Heart right ventricle (tissue), 16 donors: ENCODE data around the gene SRPX. TPM values are rescaled to one million over a fixed set of nuclear protein-coding genes. Genes with fewer than 3 reads are reported as not detected.

ENCODE experiments used
- ATAC-seq, 8 donors: fragments of 200-7000 bp; cut with Tn5 transposase; one replicate each; pipeline ENCODE4 v1.9.1; 2020; ENCODE audit warnings: mild to moderate bottlenecking in 8 of 8, moderate library complexity in 8 of 8, moderate number of reproducible peaks in 1 of 8
- DNase-seq, 2 donors: peaks; one replicate each; pipeline ENCODE4 v3.0.0-alpha.2; 2020
- H3K27ac ChIP-seq, 10 donors: fragments of 200-600 bp; sonication (generic) in 2 of 10; one replicate each; pipeline versions ENCODE4 v1.5.0 to v1.8.0; 2020 to 2022; ENCODE audit warnings: mild to moderate bottlenecking in 3 of 10
- H3K27me3 ChIP-seq, 7 donors: fragments of 200-600 bp; one replicate each; pipeline ENCODE4 v1.8.0; 2021 to 2022; ENCODE audit warnings: mild to moderate bottlenecking in 2 of 7
- H3K36me3 ChIP-seq, 9 donors: fragments of 200-600 bp; sonication (generic) in 1 of 9; one replicate each; pipeline versions ENCODE4 v1.5.0 to v1.8.0; 2020 to 2022; ENCODE audit warnings: mild to moderate bottlenecking in 2 of 9
- H3K4me1 ChIP-seq, 9 donors: fragments of 200-600 bp; sonication (generic) in 1 of 9; one replicate each; pipeline versions ENCODE4 v1.5.0 to v1.8.0; 2020 to 2022; ENCODE audit warnings: mild to moderate bottlenecking in 4 of 9
- H3K4me3 ChIP-seq, 10 donors: fragments of 200-600 bp; sonication (generic) in 2 of 10; one replicate each; pipeline versions ENCODE4 v1.5.0 to v1.8.0; 2020 to 2022; ENCODE audit warnings: mild to moderate bottlenecking in 7 of 10, moderate library complexity in 2 of 10
- H3K9me3 ChIP-seq, 11 donors: fragments of 200-600 bp in 10 of 11; sonication (generic) in 2 of 11; one replicate each; pipeline versions ENCODE4 v1.5.0 to v1.8.0; 2013 to 2022; ENCODE audit warnings: mild to moderate bottlenecking in 2 of 11, control low read depth in 1 of 11, moderate library complexity in 1 of 11
- CTCF ChIP-seq, 9 donors: fragments of 200-600 bp; sonication (generic) in 2 of 9; IDR thresholded peaks; one replicate each; pipeline versions ENCODE4 v1.5.0 to v1.8.0; 2021 to 2022; ENCODE audit warnings: antibody characterized with exemption in 9 of 9, mild to moderate bottlenecking in 5 of 9, moderate library complexity in 1 of 9
- WGBS, 2 donors: extraction: QIAGEN DNeasy Blood & Tissue Kit; methylation state at CpG; one replicate each; pipeline ENCODE4 v1.1.7; 2013; ENCODE audit warnings: inconsistent platforms in 1 of 2; 5-methylcytosine and 5-hydroxymethylcytosine counted together
- intact Hi-C, 10 donors: fragments of 100-400 bp; cut with DNase I; formaldehyde crosslinking; loops; one replicate each; pipeline versions ENCODE4 v1.11.1 to v1.14.2; 2022
- polyA plus RNA-seq, 2 donors: library from polyadenylated mRNA; stranded (reverse); fragments of 200-250 nt; gene quantifications; one replicate each; pipeline ENCODE4 v1.2.3, GENCODE V29; 2013
- total RNA-seq, 10 donors: library from RNA; stranded (reverse); fragmentation: NEBNext Ultra II Directional in 3 of 10; extraction: Animal tissue kit (Norgen Biotek cat#: 25700) in 3 of 10; gene quantifications; one replicate each; pipeline versions ENCODE4 v1.2.1 to v1.2.4, GENCODE V29; 2021 to 2023
- donor health status: Arrhythmogenic right ventricular cardiomyopathy.
- donor health status: ischemic (EF 13 %, LVEDD 7.1; RV severe dilation, severe dysfunction).
- donor health status: healthy with polysubstance abuse.
- donor health status: DM: no; HTN: yes; CAD: no.
- donor health status: DM: no; HTN: no; CAD: no.
- donor health status: ischemic (EF 25% LVEDD 6.9; RV normal size, moderate dysfunction).
- donor health status: ischemic (EF 25% LVEDD 5.7; RV mildly dilated, moderate dysfunction).
- donor health status: healthy.
- donor health status: DM: yes; HTN: yes; CAD: no.
- donor health status: Ischemic cardiomyopathy.
- donor health status: ischemic (EF 35%, LVEDD 5.7; RV mildly dilated, moderate dysfunction).
- donor health status: nonischemic (EF 11% LVEDD 7.7; RV severe dilation, severe dysfunction).
- donor health status: DM: yes; HTN: yes; CAD: no.
- donor health status: PGD.
- donor health status: ischemic (EF 29% LVEDD 5.4; RV normal size, mild dysfunction).
- donor health status: nonischemic (EF 23%, LVEDD 6.1; RV moderate dilation, normal function).

Gene SRPX
- total and polyA plus RNA-seq, 12 donors, result 34.8 to 204 (median 49.8) TPM

- intact Hi-C loops, result no loop called here
- H3K4me1 ChIP-seq, result peaks cover 0 to 7% (median 0%) of the 10 kb centered on the region in 9 donors
- WGBS, 2 donors, result 25 to 38% methylated on average over 1 of the region's 1 CpG
- no peak overlapping the region for H3K27ac ChIP-seq
- no peaks in the 10 kb centered on the region for H3K9me3 ChIP-seq
- TF ChIP-seq CTCF (IDR thresholded peaks at IDR 0.05), result no peak
- H3K27me3 ChIP-seq, result peaks cover 0 to 60% (median 0%) of the 10 kb centered on the region in 7 donors
- no peak overlapping the region for H3K4me3 ChIP-seq
- DNase-seq (no peak), ATAC-seq (peak in 2 of 8 donors; percentile 71 to 83)
- H3K36me3 ChIP-seq, result no peaks in the 10 kb centered on the region
These were observed 78.1 kb downstream of the SRPX start for GRCh38 chrX:38142610-38143009.

- peaks cover 0 to 7% (median 0%) of the 10 kb centered on the region in 9 donors for H3K4me1 ChIP-seq
- peaks cover 0 to 60% (median 0%) of the 10 kb centered on the region in 7 donors for H3K27me3 ChIP-seq
- H3K9me3 ChIP-seq, result no peaks in the 10 kb centered on the region
- intact Hi-C loops, result no loop called here
- ATAC-seq (no peak), DNase-seq (no peak)
- no peaks in the 10 kb centered on the region for H3K36me3 ChIP-seq
- no peak overlapping the region for H3K27ac ChIP-seq
- H3K4me3 ChIP-seq, result no peak overlapping the region
- 88 to 92% methylated on average over 2 of the region's 2 CpGs for WGBS, 2 donors
- TF ChIP-seq CTCF (IDR thresholded peaks at IDR 0.05), result no peak
These were observed 81.8 kb downstream of the SRPX start for GRCh38 chrX:38138900-38139299.

- no peak for TF ChIP-seq CTCF (IDR thresholded peaks at IDR 0.05)
- no peak for ATAC-seq
- intact Hi-C loops, result no loop called here
- Histone ChIP-seq H3K27ac (no peak overlapping the region), H3K4me1 (peaks cover 0 to 7% (median 0%) of the 10 kb centered on the region in 9 donors), H3K27me3 (peaks cover 0 to 61% (median 0%) of the 10 kb centered on the region in 7 donors), H3K4me3 (no peak overlapping the region), H3K9me3 (no peaks in the 10 kb centered on the region), H3K36me3 (no peaks in the 10 kb centered on the region)
- DNase-seq, result no peak
- 71 to 78% methylated on average over 2 of the region's 2 CpGs for WGBS, 2 donors
These were observed 82.3 kb downstream of the SRPX start for GRCh38 chrX:38138157-38138891.

GRCh38 chrX:38129366-38129765, 91.3 kb downstream of the SRPX start:
- ATAC-seq, result no peak
- no peaks in the 10 kb centered on the region for H3K9me3 ChIP-seq
- peaks cover 0 to 34% (median 0%) of the 10 kb centered on the region in 7 donors for H3K27me3 ChIP-seq
- no peak for TF ChIP-seq CTCF (IDR thresholded peaks at IDR 0.05)
- no peak overlapping the region for H3K4me3 ChIP-seq
- no peak overlapping the region for H3K27ac ChIP-seq
- H3K4me1 ChIP-seq, result no peaks in the 10 kb centered on the region
- no peaks in the 10 kb centered on the region for H3K36me3 ChIP-seq
- intact Hi-C loops, result no loop called here
- no peak for DNase-seq
